ENCODE results near the gene KIF5C. TPM values are rescaled to one million over a fixed set of nuclear protein-coding genes. Genes with fewer than 3 reads are reported as not detected.

The KIF5C gene
- total RNA-seq, 2 donors from 2014 or later = 2.0 to 2.6 TPM

DNA sequence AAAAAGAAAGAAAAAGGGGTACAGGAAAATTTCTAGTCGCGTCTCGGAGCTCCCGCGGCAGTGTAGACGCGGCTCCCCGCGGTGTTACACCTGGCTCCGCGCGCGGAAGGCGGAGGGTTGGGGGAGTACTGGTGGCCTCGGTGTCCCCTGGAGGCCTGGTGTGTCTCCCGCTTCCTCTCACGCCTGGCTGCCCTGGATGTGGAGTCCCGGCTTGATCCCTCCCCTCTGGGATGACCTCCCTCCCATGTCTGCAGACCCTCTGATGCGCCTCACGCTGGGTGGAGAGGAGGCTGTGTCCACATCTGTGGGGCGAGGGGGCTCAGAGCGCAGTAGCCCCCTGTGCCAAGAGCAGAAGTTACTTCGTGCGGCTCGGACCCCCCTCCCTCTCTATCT is 1.2 kb downstream of the KIF5C start:
- ATAC-seq = no peak
- Histone ChIP-seq H3K4me3 (no peak overlapping the region), H3K27ac (no peak overlapping the region), H3K27me3 (peaks cover 0 to 15% of the 10 kb centered on the region in 2 donors), H3K4me1 (peaks cover 25% of the 10 kb centered on the region), H3K9me3 (peaks cover 0 to 6% (median 0%) of the 10 kb centered on the region in 3 donors), H3K36me3 (replicated peaks in 1 of 2; ENCODE audit: insufficient read depth in 1 of 2, low read depth in 2 of 2) (no peaks in the 10 kb centered on the region)
- TF ChIP-seq, protein P1, sequence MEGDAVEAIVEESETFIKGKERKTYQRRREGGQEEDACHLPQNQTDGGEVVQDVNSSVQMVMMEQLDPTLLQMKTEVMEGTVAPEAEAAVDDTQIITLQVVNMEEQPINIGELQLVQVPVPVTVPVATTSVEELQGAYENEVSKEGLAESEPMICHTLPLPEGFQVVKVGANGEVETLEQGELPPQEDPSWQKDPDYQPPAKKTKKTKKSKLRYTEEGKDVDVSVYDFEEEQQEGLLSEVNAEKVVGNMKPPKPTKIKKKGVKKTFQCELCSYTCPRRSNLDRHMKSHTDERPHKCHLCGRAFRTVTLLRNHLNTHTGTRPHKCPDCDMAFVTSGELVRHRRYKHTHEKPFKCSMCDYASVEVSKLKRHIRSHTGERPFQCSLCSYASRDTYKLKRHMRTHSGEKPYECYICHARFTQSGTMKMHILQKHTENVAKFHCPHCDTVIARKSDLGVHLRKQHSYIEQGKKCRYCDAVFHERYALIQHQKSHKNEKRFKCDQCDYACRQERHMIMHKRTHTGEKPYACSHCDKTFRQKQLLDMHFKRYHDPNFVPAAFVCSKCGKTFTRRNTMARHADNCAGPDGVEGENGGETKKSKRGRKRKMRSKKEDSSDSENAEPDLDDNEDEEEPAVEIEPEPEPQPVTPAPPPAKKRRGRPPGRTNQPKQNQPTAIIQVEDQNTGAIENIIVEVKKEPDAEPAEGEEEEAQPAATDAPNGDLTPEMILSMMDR (IDR thresholded peaks at IDR 0.05) = no peak
- TF ChIP-seq POLR2A (IDR thresholded peaks at IDR 0.05) = no peak
- intact Hi-C loops (cut with DNase I) = no loop called here
- no peak for DNase-seq
- WGBS, 2 donors = 3 to 6% methylated on average over 24 to 25 of the region's 25 CpGs

DNA sequence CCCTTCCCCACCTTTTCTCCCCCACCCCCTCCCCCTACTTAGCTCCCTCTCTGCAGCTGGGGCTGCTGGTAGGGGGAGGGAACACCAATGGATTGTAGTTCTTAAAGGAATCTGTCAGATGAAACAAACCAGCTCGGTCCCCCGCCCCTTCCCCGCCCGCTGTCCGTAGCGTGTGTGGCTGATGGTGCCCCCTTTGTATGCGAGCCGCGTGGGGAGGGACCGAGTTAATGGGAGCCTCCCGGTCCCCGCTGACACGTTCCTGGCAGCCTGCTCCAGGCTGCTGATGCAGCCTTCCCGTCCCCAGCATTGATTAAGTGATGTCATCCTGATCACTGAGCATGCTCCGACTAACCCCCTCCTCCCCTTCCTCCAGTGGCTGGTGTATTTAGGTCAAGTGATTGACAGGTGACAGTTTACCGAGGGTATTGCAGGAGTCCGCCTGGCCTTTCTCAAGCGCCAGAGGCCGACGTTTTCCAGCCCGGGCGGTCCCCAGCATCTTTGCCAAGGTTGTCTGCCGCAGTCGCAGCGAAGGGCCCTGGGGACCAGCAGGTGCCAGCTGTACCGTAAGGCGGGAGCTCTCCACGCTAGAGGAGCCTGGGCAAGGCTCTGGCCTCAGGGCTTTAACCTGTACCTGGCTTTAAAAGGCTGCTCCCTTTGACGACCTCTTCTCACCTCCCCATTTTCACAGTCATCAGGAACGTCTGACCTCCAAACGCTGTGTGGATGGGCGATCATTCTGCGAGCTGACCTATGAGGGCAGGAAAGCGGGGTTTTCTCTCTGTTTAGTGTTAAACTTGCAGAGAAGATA is 1.8 kb downstream of the KIF5C start:
- peak; percentile 15 for ATAC-seq
- H3K27me3 ChIP-seq = peaks cover 0 to 15% of the 10 kb centered on the region in 2 donors
- no peak overlapping the region for H3K4me3 ChIP-seq
- peak; percentile 26 to 44 (median 30) for DNase-seq
- intact Hi-C loops (cut with DNase I) = no loop called here
- H3K9me3 ChIP-seq = peaks cover 0 to 6% (median 0%) of the 10 kb centered on the region in 3 donors
- 8 to 11% methylated on average over 18 to 34 of the region's 34 CpGs for WGBS, 2 donors
- no peak for TF ChIP-seq POLR2A (IDR thresholded peaks at IDR 0.05)
- TF ChIP-seq, protein P1 (IDR thresholded peaks at IDR 0.05) = no peak
- no peaks in the 10 kb centered on the region for H3K36me3 ChIP-seq (replicated peaks in 1 of 2; ENCODE audit: insufficient read depth in 1 of 2, low read depth in 2 of 2)
- peaks cover 25% of the 10 kb centered on the region for H3K4me1 ChIP-seq
- peak overlapping the region in 1 of 4 donors; percentile 25 for H3K27ac ChIP-seq

DNA sequence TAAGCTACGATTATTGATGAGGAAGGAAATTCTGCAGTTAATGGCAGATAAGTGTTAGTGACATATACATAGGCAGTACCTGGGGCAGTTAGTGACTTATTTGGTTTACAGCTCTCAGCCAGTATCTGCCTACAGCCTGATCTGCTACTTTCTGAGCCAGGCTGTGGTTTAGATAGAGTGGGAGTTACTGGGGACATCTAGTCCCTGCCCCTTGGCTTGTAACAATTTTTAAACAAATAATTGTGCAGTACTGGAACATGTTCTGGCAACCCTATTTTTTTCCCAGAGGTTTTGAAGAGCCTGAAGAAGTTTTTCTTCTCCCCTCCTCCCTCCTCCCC is 2.3 kb downstream of the KIF5C start:
- Histone ChIP-seq H3K27ac (no peak overlapping the region), H3K4me1 (peaks cover 25% of the 10 kb centered on the region), H3K36me3 (replicated peaks in 1 of 2; ENCODE audit: insufficient read depth in 1 of 2, low read depth in 2 of 2) (no peaks in the 10 kb centered on the region), H3K27me3 (peaks cover 0 to 15% of the 10 kb centered on the region in 2 donors), H3K9me3 (peaks cover 0 to 6% (median 0%) of the 10 kb centered on the region in 3 donors), H3K4me3 (no peak overlapping the region)
- ATAC-seq = no peak
- TF ChIP-seq, protein P1 (IDR thresholded peaks at IDR 0.05) = no peak
- TF ChIP-seq POLR2A (IDR thresholded peaks at IDR 0.05) = no peak
- intact Hi-C loops (cut with DNase I) = no loop called here
- 15 to 21% methylated on average over 1 of the region's 1 CpG for WGBS, 2 donors
- DNase-seq = no peak

DNA sequence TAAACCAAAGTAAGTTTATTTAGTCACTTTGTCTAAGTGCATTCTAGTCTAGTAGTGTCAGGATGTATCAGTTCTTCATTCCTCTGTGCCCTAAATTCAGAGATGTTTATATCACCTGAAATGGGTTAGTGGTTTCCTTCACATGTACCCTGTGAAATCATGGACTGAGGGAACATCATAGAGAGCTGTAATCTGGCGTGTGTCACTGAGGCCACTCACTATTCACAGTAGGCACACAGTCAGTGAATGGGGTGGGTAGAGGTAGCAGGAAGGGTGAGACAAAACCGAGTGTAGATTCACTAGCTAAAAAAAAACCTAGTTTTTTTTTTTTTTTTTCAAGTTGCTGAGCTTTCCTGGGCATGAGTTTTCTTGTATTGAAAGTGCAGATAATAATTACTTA is 5.6 kb downstream of the KIF5C start:
- H3K9me3 ChIP-seq = peaks cover 0 to 6% (median 0%) of the 10 kb centered on the region in 3 donors
- ATAC-seq = no peak
- H3K4me3 ChIP-seq = no peak overlapping the region
- intact Hi-C loops (cut with DNase I) = no loop called here
- no peak for DNase-seq
- no peak overlapping the region for H3K27ac ChIP-seq
- TF ChIP-seq POLR2A (IDR thresholded peaks at IDR 0.05) = no peak
- TF ChIP-seq, protein P1 (IDR thresholded peaks at IDR 0.05) = no peak
- peaks cover 15% of the 10 kb centered on the region for H3K4me1 ChIP-seq
- no peaks in the 10 kb centered on the region for H3K36me3 ChIP-seq (replicated peaks in 1 of 2; ENCODE audit: insufficient read depth in 1 of 2, low read depth in 2 of 2)
- WGBS, 2 donors = 64 to 73% methylated on average over 2 of the region's 2 CpGs
- peaks cover 0 to 11% of the 10 kb centered on the region in 2 donors for H3K27me3 ChIP-seq

DNA sequence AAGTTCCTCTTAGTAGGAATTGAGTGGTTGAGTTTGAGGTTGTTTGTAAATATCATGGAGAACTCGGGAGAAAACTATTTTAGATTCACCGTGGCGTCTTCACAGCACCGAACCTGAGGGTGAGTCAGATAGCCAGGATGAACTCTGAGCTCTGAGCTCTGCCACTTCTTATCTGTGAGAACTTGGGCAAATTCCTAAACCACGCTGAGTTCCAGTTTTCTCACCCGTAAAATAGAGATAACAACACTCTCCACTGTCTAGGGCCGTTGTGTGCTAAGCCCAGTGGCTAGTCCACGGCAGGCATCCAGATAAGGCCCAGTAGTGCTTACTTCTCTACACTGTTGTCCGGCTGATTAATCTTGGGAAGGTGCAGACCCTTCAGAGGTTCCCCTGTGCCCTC is 7.0 kb downstream of the KIF5C start:
- WGBS, 2 donors = 47 to 58% methylated on average over 9 of the region's 9 CpGs

More for the DNA sequence above, 7.0 kb downstream of the KIF5C start:
- TF ChIP-seq POLR2A (IDR thresholded peaks at IDR 0.05) = no peak
- TF ChIP-seq, protein P1 (IDR thresholded peaks at IDR 0.05) = no peak
- Histone ChIP-seq H3K4me1 (peaks cover 2% of the 10 kb centered on the region), H3K9me3 (peaks cover 0 to 6% (median 0%) of the 10 kb centered on the region in 3 donors), H3K27ac (no peak overlapping the region), H3K36me3 (replicated peaks in 1 of 2; ENCODE audit: insufficient read depth in 1 of 2, low read depth in 2 of 2) (no peaks in the 10 kb centered on the region), H3K4me3 (no peak overlapping the region), H3K27me3 (no peaks in the 10 kb centered on the region)
- ATAC-seq (no peak), DNase-seq (no peak)
- intact Hi-C loops (cut with DNase I) = no loop called here

Measured in body of pancreas (tissue), 4 donors.